GM18498 (cell line): ENCODE results near the gene LCOR.

ENCODE experiments used
- ATAC-seq: cut with Tn5 transposase; IDR thresholded peaks from one replicate; pipeline ENCODE4 v1.9.1; 2021; ENCODE audit warnings: mild to moderate bottlenecking, moderate library complexity; ENCODE audit not compliant: unreplicated experiment

Gene LCOR

DNA sequence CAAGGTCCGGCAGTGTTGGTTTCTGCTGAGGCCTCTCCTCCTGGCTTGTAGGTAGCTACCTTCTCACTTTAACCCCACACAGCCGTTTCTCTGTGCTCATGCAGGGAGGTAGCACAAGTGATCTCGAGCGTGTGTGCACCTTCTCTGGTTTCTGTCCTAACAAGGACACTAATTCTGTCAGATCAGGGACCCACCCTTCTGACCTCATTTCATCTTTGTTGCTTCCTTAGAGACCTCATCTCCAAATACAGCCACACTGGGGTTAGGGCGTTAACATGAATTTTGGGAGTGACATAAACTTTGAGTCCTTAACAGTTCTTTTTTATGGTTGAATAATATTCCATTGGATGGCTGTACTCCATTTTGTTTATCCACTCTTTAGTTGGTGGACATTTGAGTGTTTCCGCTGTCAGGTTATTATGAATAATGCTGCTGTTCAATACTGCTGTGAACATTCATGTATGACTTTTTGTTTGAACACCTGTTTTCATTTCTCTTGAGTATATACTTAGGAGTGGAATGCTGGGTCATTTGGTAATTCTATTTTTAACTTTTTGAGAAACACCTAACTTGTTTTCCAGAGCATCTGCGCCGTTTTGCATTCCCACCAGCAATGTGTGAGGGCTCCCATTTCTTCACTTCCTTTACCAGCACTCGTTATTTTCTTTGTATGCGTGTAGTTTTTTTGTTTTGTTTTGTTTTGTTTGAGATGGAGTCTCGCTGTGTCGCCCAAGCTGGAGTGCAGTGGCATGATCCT, 57.5 kb downstream of the LCOR start:
- ATAC-seq: no peak

DNA sequence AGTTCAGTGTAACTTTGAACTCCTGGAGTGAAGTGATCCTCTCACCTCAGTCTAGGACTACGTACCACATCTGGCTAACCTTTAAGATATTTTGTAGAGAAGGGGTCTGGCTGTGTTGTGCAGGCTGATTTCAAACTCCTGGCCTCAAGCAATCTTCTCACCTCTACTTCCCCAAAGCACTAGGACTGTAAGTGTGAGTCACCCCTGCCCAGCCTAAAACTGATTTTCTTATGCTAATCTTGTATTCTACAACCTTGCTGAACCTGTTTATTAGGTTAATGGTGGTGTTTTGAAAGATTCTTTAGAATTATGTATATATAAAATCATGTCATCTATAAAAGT, 58.0 kb downstream of the LCOR start:
- ATAC-seq: no peak

DNA sequence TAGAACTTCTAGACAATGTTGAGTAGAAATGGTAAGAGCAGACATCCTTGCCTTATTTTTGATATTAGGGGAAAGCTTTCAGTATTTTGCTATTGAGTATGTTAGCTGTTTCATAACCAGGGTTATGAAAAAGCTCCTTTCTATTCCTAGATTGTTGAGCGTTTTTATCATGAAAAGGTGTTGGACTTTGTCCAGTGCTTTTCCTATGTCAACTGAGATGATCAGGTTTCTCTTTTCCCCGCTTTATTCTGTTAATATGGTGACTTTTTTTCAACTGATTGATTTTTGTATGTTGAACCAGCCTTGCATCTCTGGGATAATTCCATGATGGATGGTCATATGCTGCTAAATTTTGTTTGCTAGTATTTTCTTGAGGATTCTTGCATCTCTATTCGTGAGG, 58.5 kb downstream of the LCOR start:
- ATAC-seq: no peak

- ATAC-seq: no peak
Observed at GRCh38 chr10:96891840-96892239, 59.7 kb downstream of the LCOR start.

- ATAC-seq: no peak
Observed at GRCh38 chr10:96895662-96896424, 63.7 kb downstream of the LCOR start.

- no peak for ATAC-seq
Observed at GRCh38 chr10:96896884-96897589, 64.9 kb downstream of the LCOR start.

DNA sequence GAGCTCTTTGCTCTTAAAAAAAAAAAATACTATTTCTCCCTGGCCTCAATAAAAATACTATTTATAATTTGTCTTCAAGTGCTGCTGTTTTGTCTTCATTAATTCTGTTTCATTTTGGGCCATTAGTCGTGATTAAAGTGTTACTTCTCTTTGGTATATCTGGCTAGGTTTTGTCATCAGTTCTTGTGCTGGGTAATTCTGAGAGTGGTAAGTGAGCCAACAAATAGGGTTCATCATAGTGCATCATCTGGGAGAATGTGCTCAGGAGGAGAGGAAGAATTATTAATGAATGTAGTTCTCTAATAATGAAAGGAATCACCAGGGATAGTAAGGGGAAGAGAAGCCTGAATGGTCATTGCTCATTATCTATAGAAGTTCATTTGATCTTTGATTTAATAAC, 70.0 kb downstream of the LCOR start:
- ATAC-seq: no peak

DNA sequence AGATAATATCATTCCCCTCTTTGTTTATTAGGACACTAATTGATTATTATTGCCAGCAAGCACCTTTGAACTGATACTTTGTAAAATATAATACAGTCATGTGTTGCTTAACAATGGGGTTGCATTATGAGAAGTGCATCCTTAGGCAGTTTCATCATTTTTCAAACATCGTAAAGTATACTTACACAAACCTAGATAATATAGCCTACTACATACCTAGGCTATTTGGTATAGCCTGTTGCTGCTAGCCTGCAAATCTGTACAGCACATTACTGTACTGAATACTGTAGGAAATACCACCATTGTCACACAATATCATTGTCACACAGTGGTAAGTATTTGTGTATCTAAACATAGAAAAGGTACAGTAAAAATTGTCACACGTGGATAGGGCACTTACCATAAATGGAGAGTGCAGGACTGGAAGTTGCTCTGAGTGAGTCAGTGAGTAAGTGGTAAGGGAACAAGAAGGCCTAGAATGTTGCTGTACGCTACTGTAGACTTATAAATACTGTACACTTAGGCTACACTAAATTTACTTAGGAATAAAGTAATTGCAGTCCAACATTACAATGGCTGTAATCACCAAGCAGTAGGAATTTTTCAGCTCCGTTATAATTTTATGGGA, 70.7 kb downstream of the LCOR start:
- no peak for ATAC-seq

- no peak for ATAC-seq
Observed at GRCh38 chr10:96904648-96905047, 72.5 kb downstream of the LCOR start.

DNA sequence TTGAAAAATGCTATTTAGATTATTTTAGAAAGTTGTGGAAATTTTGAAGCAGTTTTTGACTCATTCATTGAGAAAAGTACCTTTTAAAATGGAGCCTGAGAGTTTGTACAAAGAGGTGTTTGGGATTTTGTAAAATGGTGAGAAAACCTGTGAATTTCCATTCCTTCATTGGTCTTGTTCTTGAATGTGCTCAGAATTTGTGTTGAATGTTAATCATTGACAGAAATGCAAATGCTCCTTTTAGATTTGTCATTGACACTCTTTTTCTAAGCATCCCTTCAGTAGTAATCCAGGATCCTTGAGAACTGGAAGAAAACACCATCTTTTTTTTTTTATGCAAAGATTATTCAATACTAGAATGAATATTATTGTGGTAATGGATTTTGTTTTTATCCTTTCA, 74.8 kb downstream of the LCOR start:
- no peak for ATAC-seq

- ATAC-seq: no peak
Observed at GRCh38 chr10:96910488-96911395, 78.6 kb downstream of the LCOR start.

DNA sequence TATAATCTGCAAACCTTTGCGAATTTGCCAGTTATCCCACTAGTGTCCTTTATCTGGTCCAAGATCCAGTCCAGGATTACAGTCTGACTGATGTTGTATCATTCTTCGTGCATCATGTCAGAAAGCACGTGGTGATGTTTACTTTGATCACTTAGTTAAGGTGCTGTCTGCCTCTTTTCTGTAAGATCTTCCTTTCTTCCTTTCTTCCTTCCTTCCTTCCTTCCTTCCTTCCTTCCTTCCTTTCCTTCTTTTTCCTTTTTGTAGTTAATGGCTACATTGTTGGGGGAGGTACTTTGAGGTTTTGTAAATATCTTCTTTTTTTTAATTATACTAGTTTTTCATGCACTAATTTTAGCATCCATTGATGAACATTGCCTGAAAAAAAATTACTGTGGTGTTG, 80.3 kb downstream of the LCOR start:
- ATAC-seq: no peak

DNA sequence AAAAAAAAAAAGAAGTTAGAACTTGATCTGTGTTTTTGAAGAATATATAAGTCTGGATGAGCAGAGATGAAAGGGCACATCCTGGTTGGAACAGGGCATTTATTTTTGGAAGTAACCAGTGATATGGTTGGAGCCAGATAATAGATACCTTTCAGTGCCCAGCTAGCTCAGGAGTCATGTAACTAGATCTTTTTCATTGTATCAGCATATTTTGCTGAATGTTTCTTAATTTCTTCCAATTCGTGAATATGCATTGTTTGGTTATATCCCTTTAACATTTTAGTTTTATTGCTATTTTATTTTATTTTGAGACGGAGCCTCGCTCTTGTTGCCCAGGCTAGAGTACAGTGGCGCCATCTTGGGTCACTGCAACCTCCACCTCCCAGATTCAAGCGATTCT, 81.8 kb downstream of the LCOR start:
- ATAC-seq: no peak

DNA sequence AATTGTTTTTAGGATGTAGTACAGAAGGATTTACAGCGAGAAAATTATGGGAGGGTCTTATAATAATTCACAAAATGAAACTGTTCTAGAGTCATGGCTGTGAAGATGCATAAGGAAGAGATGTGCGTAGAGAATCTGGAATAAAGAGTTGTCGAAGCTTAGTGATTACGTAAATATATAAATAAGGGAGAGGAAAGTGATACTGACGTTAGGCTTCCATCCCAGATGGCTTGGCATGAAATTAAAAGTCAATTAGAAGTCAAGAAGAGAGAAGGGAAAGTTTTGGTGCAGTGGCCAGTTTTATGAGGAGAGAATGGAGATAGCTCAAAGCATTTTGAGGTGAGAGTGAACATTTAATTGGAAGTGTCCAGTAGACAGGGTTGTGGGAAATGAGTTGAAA, 85.5 kb downstream of the LCOR start:
- ATAC-seq: no peak

DNA sequence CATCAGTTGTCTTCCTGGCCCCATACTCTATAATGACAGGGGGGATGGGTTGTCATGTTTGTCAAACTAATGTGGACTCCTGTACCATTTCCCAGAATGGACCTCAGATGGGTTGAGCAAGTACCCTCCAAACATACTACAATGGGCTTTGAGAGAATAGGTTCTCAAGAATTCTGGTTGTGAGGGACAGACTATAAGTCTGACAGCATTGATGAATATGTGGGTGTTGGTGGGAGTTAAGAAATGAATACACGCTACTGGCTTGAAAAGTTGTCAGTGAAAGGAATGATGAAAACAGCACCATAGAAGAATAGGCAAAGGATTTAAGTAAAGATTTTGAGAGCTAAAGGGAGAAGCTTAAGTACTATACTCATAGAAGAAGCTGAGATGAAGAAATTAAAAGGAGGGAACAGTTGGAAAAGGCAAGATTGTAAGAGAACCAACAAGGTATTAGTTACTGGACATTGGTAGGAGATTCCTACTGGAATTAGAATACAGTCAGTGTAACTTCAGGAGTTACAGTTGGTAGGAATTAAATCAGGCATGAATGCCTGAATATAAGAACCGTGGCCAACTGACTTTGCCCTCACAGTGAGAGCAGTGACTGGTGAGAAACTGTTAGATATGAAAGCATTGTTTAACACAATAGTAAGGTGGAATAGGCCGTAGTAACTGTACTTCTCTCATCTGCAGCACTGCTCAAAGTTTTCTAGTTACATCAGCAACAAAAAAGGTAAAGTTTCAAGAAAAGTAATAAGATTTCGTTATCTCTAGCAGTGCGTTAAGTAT, 86.3 kb downstream of the LCOR start:
- no peak for ATAC-seq

DNA sequence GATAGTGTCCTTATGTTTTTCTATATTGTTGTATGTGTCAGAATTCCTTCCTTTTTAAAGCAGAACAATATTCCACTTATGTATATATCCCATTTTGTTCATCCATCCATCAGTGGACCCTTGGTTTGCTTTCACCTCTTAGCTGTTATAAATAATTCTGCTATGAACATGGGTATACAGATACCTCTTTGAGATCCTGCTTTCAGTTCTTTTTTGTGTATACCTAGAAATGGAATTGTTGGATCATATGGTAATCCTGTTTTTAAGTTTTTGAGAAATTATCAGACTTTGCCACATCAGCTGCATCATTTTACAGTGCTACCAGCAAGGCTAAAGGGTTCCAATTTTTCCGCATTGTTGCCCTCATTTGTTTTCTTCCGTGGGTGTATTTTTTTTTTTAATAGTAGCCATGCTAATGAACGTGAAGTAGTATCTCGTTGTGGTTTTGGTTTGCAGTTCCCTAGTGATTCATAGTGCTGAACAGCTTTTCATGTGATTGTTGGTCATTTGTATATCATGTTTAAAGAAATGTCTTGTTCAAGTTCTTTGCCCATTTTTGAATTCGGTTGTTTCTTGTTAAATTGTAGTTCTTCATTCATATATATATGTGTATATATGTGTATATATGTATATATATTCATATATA, 87.8 kb downstream of the LCOR start:
- no peak for ATAC-seq

GRCh38 chr10:96921655-96922054, 89.6 kb downstream of the LCOR start:
- no peak for ATAC-seq

GRCh38 chr10:96922978-96923948, 91.2 kb downstream of the LCOR start:
- ATAC-seq: no peak
